K562 (cell line): ENCODE data around the gene TGFB1I1.

Experiments used
- CTCF ChIP-seq, 3 experiments: IDR thresholded peaks in 2 of 3; conservative IDR thresholded peaks in 1 of 3; 2 replicates each; pipeline ENCODE4 v1.5.1; 2011 to 2012; ENCODE audit warnings: low read length in 3 of 3, mild to moderate bottlenecking in 3 of 3, control low read depth in 2 of 3, improper control_type of control experiment in 1 of 3, inconsistent platforms in 1 of 3, low read depth in 1 of 3, mixed read lengths in 1 of 3, moderate library complexity in 1 of 3; ENCODE audit not compliant: insufficient read depth in 2 of 3
- EP300 ChIP-seq: IDR thresholded peaks from 2 replicates; pipeline ENCODE4 v1.6.1; 2012; ENCODE audit warnings: low read length, improper control_type of control experiment
- POLR2A ChIP-seq: fragments of 450-650 bp; conservative IDR thresholded peaks from 2 replicates; pipeline ENCODE4 v1.6.1; 2016
- RAD21 ChIP-seq, 2 experiments: fragments of 250-450 bp in 1 of 2; fragments of 450-650 bp in 1 of 2; sonication (Bioruptor Pico) in 1 of 2; formaldehyde crosslinking in 1 of 2; IDR thresholded peaks in 1 of 2; conservative IDR thresholded peaks in 1 of 2; 2 replicates each; pipeline versions ENCODE4 v1.4.0 to v1.8.0; 2020 to 2022; ENCODE audit warnings: mild to moderate bottlenecking in 2 of 2, moderate library complexity in 1 of 2
- ZHX1 ChIP-seq: fragments of 150-350 bp; conservative IDR thresholded peaks from 2 replicates; pipeline ENCODE4 v1.6.1; 2014; ENCODE audit warnings: low read length
- ZNF778 ChIP-seq: fragments of 450-650 bp; formaldehyde crosslinking; IDR thresholded peaks from 2 replicates; pipeline ENCODE4 v1.4.0; 2020; ENCODE audit warnings: mild to moderate bottlenecking, moderate library complexity

DNA sequence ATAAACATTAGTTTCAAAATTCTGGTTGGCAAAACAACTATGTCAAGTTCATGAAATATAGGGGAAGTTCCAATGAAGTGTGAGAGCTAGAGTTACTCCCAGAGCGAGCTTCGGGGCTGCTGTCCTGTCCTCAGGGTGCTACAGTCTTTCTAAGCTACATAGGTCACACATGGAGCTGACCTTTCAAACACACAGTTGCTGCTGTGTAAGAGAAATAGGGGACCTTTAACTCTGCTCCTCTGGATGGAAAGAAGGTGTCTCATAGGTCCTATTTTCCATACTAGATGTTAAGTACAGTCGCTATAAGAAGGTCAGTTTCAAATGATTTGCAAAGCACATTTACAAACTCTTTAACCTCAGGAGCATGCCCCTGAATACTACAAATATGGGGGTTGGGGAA, 49.4 kb downstream of the TGFB1I1 start:
- TF ChIP-seq ZHX1: no peak
- TF ChIP-seq POLR2A: no peak
- no peak for TF ChIP-seq RAD21 (CRISPR knock-in tag; conservative IDR thresholded peaks at IDR 0.05 in 1 of 2, IDR thresholded peaks at IDR 0.05 in 1 of 2)
- no peak for TF ChIP-seq ZNF778 (CRISPR knock-in tag)
- TF ChIP-seq EP300: no peak
- no peak for TF ChIP-seq CTCF (IDR thresholded peaks at IDR 0.05 in 2 of 3, conservative IDR thresholded peaks at IDR 0.05 in 1 of 3; ENCODE audit: insufficient read depth in 2 of 3, low read depth in 1 of 3, low read length in 3 of 3)
